HCT116 (cell line): Measurements from ENCODE around the gene ANKS1A.

Experiments used
- ATF3 ChIP-seq: IDR thresholded peaks from 2 replicates; pipeline ENCODE4 v1.6.1; 2012
- CTCF ChIP-seq, 3 experiments: fragments of 200-600 bp in 1 of 3; sonication (generic) in 1 of 3; IDR thresholded peaks in 2 of 3; conservative IDR thresholded peaks in 1 of 3; 2 replicates each; pipeline ENCODE4 v1.5.1; 2012 to 2017; ENCODE audit warnings: low read depth in 2 of 3, low read length in 2 of 3, antibody characterized with exemption in 1 of 3, borderline replicate concordance in 1 of 3, control low read depth in 1 of 3, mild to moderate bottlenecking in 1 of 3, mixed read lengths in 1 of 3, mixed run types in 1 of 3, moderate library complexity in 1 of 3; ENCODE audit not compliant: insufficient read depth in 1 of 3
- EZH2 ChIP-seq: fragments of 200-600 bp; sonication (generic); IDR thresholded peaks from 2 replicates; pipeline ENCODE4 v1.6.1; 2017; ENCODE audit warnings: antibody characterized with exemption, mixed run types
- EZH2phosphoT487 ChIP-seq: fragments of 200-600 bp; IDR thresholded peaks from 2 replicates; pipeline ENCODE4 v1.6.1; 2018; ENCODE audit warnings: antibody characterized with exemption, borderline replicate concordance
- FOSL1 ChIP-seq: IDR thresholded peaks from 2 replicates; pipeline ENCODE4 v1.6.1; 2012; ENCODE audit warnings: low read depth
- MAX ChIP-seq: IDR thresholded peaks from 2 replicates; pipeline ENCODE4 v1.6.1; 2012
- POLR2AphosphoS5 ChIP-seq: IDR thresholded peaks from 2 replicates; pipeline ENCODE4 v1.6.1; 2011; ENCODE audit warnings: mild to moderate bottlenecking, low read depth, low read length, moderate library complexity

- TF ChIP-seq CTCF (IDR thresholded peaks at IDR 0.05 in 2 of 3, conservative IDR thresholded peaks at IDR 0.05 in 1 of 3; ENCODE audit: borderline replicate concordance in 1 of 3, insufficient read depth in 1 of 3, low read depth in 2 of 3, low read length in 2 of 3) (no peak), EZH2 (no peak), POLR2AphosphoS5 (no peak), ATF3 (no peak), FOSL1 (no peak), MAX (no peak), EZH2phosphoT487 (no peak)
Observed at GRCh38 chr6:34938268-34938667, 49.2 kb downstream of the ANKS1A start.
